ENCODE data around the gene CDH23. TPM values are rescaled to one million over a fixed set of nuclear protein-coding genes. Genes with fewer than 3 reads are reported as not detected.

CDH23 gene
- under 0.01 TPM in 1 of 2 replicates, not detected in the other for total RNA-seq

GRCh38 chr10:71396711-71397295 is at the start of gene CDH23:
Gene CDH23, plus strand, starts transcription at chr10:71396920. Its CDS starts 42,912 bp downstream, at chr10:71439832.

DNA sequence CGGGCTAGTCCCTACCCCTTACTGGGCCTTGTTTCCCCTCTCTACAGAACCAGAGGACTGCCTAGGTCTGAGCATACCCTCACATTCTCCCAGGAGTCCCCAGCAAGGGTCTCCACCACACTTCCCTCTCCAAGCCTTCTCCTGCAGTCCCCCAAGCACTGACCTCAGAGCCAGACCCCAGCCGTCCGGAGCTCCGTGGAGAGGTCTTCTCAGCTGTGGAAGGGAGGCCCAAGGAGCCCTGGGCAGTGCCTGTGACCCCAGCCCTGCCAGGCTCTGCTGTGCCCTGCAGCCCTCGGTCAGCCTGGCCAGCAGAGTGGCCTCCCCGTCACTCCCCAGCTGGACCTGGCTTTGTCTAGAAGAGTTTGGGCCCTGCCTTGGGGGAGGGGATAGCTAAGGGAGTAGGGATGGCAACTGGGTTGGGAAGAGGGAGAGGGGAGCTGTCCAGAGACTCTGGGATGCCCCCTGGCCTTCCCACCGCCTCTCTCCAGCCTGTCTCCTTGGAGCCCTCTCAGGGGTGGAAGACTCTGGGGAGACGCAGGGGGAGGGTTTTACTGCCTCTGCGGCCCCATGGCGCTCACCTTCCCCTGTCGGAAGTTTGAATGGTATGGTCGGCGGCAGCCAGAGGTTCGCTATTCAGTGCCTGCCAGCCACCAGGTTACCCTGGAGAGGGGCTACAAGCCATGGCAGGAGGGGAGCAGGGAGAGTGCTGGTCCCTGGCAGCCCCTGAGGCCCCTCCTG is 322.9 kb downstream of the CDH23 start, which contains the start of gene C10orf105:
TSS of gene C10orf105 (minus strand) at position 315 of the 738 bp plus-strand sequence. CDS start 3,441 bp downstream, outside the sequence.

DNA sequence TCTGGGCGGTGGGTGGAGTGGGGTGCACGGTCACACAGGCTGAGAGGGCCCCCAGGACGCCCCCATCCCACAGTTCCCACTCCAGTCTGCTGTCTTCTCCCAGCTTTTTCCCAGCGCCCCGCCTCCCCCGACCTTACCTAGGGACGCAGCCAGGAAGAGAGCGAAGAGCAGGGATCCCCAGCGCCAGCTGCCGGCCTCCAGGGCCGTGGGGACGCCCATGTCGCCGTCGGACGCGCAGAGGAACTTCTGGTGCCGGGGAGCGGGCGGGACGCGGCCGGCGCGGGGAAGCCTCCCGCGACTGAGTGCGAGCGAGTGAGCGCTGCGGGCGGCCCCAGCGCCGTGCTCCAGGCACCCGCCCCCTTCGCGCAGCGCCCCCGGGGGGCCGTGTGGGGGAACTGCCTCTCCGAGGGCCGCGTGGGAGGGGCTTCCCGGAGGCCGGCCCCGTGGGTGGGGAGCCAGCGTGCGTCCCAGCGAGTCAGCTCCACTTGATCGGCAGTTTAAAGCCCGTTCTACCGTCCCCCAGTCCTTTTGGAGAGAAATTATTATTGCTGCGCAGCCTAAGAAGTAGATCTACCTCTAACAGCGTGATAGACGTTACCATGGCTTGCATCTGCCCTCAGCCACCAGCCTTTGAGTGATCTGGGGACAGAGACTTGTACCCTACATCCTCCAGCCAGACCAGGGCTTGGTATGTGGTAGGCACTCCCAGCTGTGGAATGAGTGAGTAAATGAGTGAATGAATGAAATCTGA is 376.7 kb downstream of the CDH23 start, which contains the start of gene VSIR:
TSS of gene VSIR (minus strand) at position 300 of the 751 bp plus-strand sequence. CDS start at position 219, 81 bp downstream.

DNA sequence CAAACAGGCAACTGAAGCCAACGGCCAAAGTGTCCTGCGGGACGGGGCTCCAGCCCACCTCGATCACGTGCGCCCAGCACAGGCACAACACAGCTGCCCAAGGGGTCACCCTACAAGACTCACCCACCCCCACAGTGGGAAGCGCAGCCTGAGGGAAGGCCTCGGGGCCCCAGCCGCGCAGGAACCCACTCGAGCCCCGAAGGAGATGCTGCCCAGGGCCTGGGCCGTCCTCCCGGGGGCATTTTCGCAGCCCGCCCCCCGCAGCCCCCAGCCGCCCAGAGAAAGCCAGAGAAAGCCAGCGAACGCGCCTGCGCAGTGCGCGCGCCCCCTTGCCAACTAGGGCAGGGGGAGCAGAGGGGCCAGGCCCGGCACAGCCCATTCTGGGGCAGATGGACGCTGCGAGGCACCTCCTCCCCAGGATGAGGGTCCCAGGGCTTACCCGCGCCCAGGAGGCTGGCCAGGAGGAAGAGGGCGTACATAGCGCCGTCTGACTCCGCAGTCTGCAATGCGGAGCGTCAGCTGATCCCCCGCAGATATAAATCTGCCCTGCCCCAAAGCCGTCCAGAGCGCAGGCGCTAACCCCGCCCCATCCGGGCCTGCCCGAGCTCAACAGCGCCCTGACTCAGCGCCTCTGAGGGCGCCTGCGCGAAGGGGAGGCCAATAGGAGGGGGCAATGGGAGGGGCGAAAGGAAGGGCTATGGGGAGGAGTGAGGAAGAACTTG is 454.2 kb downstream of the CDH23 start, which contains the start of gene PSAP:
TSS of gene PSAP (minus strand) at position 509 of the 722 bp plus-strand sequence. CDS start at position 479, 30 bp downstream.

Small RNAs within 50 kb of the gene (small RNA-seq; reads per million reads assigned to genes)
- gene MIR7152, result not detected
- not detected for gene RNU7-38P

Other genes with a start within 250 kb of the CDH23 start
- 9.8 and 14.0 TPM in 2 replicates for gene UNC5B, start 184.3 kb upstream of the CDH23 start, total RNA-seq
- 3.3 and 3.4 TPM in 2 replicates for gene SLC29A3, start 77.7 kb upstream of the CDH23 start, total RNA-seq

Data from vein endothelial cell (primary cell).